ENCODE results near the gene ZNF229. TPM values are rescaled to one million over a fixed set of nuclear protein-coding genes. Genes with fewer than 3 reads are reported as not detected.
"Not testable (repeated sequence)": the region's sequence is repeated elsewhere in the genome, so short reads cannot be mapped to it uniquely, and the experiment has no call there.

Gene ZNF229
- total and polyA plus RNA-seq, 2 experiments from 2014 or later: 2.5 to 6.6 TPM

DNA sequence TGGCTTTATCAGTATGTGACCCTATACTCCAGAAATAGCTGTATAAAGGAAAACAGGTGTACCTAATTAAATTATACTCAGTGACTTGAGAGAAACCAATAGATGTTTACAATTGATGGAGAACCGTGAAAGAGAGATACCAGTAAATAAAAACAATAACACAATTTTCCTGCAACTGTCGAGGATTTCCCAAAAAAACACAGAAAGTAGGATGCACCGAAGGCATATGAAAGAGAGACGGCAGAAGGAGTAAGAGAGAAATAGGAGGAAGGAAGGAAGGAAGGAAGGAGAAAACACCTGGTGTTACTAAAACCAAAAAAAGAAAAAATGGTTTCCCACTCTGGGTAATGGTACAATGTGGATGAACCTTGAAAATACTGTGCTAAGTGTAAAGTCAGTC lies 6.8 kb upstream of the ZNF229 start:
- TF ChIP-seq, protein P1, sequence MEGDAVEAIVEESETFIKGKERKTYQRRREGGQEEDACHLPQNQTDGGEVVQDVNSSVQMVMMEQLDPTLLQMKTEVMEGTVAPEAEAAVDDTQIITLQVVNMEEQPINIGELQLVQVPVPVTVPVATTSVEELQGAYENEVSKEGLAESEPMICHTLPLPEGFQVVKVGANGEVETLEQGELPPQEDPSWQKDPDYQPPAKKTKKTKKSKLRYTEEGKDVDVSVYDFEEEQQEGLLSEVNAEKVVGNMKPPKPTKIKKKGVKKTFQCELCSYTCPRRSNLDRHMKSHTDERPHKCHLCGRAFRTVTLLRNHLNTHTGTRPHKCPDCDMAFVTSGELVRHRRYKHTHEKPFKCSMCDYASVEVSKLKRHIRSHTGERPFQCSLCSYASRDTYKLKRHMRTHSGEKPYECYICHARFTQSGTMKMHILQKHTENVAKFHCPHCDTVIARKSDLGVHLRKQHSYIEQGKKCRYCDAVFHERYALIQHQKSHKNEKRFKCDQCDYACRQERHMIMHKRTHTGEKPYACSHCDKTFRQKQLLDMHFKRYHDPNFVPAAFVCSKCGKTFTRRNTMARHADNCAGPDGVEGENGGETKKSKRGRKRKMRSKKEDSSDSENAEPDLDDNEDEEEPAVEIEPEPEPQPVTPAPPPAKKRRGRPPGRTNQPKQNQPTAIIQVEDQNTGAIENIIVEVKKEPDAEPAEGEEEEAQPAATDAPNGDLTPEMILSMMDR (IDR thresholded peaks at IDR 0.05; ENCODE audit: low read depth, low read length): no peak
- H3K9me3 ChIP-seq (ENCODE audit: low read depth): no peaks in the 10 kb centered on the region
- no peak for DNase-seq (ENCODE audit: low read depth in 1 of 2, low spot score in 1 of 2)
- no peaks in the 10 kb centered on the region for H3K36me3 ChIP-seq
- H3K4me1 ChIP-seq (ENCODE audit: low read depth): no peaks in the 10 kb centered on the region
- H3K4me3 ChIP-seq: no peak overlapping the region
- H3K27ac ChIP-seq: no peak overlapping the region
- no peaks in the 10 kb centered on the region for H3K27me3 ChIP-seq

DNA sequence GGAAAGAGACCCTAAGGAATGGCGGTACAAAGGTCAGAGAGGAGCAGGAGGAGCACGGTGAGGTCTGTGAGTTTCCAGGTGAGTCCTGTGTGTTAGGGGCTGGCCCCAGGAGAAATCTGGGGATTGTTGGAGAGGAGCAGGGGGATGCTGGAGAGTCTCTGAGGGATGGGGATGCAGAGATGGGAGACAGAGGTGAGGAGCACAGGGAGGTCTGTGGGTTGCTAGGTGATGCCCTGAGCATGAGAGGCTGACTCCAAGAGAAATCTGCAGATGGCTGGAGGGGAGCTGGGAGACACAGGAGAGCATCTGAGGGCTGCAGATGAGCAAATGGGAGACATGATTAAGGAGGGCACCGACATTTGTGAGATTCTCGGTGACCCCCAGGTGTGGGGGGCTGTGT lies 4.1 kb upstream of the ZNF229 start:
- TF ChIP-seq, protein P1 (IDR thresholded peaks at IDR 0.05; ENCODE audit: low read depth, low read length): no peak
- H3K9me3 ChIP-seq (ENCODE audit: low read depth): no peaks in the 10 kb centered on the region
- DNase-seq (ENCODE audit: low read depth in 1 of 2, low spot score in 1 of 2): no peak

DNA sequence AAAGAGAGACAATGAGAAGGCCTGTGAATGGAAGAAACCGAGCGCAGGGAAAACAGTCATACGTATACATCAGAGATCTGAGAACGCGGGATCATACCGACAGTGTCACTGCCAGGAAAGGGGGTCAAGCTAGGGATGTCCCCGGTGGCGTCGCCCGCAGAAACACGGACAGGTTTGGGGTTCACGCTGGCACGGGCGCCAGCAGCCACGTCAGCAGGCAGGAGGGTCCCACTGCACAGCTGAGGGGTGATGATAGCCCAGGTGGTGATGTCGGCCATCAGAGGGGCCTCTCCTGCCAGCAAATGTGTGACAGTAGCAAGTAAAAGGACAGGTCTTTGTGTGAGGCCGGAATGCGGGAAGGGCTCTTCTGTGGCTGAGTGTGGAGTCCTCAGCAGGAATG lies 3.4 kb upstream of the ZNF229 start:
- Histone ChIP-seq H3K36me3 (no peaks in the 10 kb centered on the region), H3K27me3 (no peaks in the 10 kb centered on the region), H3K9me3 (ENCODE audit: low read depth) (no peaks in the 10 kb centered on the region), H3K4me3 (no peak overlapping the region), H3K27ac (no peak overlapping the region), H3K4me1 (ENCODE audit: low read depth) (peaks cover 4% of the 10 kb centered on the region)
- TF ChIP-seq, protein P1 (IDR thresholded peaks at IDR 0.05; ENCODE audit: low read depth, low read length): no peak
- DNase-seq (ENCODE audit: low read depth in 1 of 2, low spot score in 1 of 2): no peak

More for the DNA sequence above, 4.1 kb upstream of the ZNF229 start:
- no peaks in the 10 kb centered on the region for H3K36me3 ChIP-seq
- H3K27me3 ChIP-seq: no peaks in the 10 kb centered on the region
- no peak overlapping the region for H3K4me3 ChIP-seq
- H3K27ac ChIP-seq: no peak overlapping the region
- peaks cover 4% of the 10 kb centered on the region for H3K4me1 ChIP-seq (ENCODE audit: low read depth)

DNA sequence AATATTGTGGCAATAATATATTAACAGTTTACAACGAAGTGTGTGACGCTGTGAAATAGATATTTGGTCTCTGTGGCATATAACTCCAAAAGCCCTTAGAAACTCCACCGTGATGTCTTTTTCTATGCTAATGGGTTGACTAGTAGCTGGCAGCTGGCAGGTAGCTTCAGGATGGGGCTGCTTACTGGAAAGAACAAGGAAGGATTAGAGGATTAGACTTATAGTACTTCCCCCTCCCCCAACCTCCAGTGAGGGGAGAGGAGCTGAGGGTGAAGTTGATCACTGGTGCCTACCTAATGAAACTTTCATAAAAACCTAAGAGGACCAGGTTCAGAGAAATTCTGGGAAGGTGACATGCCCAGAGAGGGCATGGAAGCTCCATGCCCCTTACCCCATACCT lies 9.8 kb downstream of the ZNF229 start:
- H3K27ac ChIP-seq: no peak overlapping the region
- no peaks in the 10 kb centered on the region for H3K4me1 ChIP-seq (ENCODE audit: low read depth)
- no peaks in the 10 kb centered on the region for H3K27me3 ChIP-seq
- H3K4me3 ChIP-seq: no peak overlapping the region
- peaks cover under 1% of the 10 kb centered on the region for H3K36me3 ChIP-seq
- no peak for DNase-seq (ENCODE audit: low read depth in 1 of 2, low spot score in 1 of 2)
- no peaks in the 10 kb centered on the region for H3K9me3 ChIP-seq (ENCODE audit: low read depth)
- TF ChIP-seq, protein P1 (IDR thresholded peaks at IDR 0.05; ENCODE audit: low read depth, low read length): no peak

GRCh38 chr19:44435441-44435840 lies 12.8 kb downstream of the ZNF229 start:
- Histone ChIP-seq H3K27me3 (no peaks in the 10 kb centered on the region), H3K36me3 (peaks cover 5% of the 10 kb centered on the region), H3K4me3 (no peak overlapping the region), H3K4me1 (ENCODE audit: low read depth) (no peaks in the 10 kb centered on the region), H3K9me3 (ENCODE audit: low read depth) (no peaks in the 10 kb centered on the region), H3K27ac (no peak overlapping the region)
- TF ChIP-seq, protein P1 (IDR thresholded peaks at IDR 0.05; ENCODE audit: low read depth, low read length): no peak
- no peak for DNase-seq (ENCODE audit: low read depth in 1 of 2, low spot score in 1 of 2)

GRCh38 chr19:44430956-44431355 lies 17.3 kb downstream of the ZNF229 start:
- TF ChIP-seq, protein P1 (IDR thresholded peaks at IDR 0.05; ENCODE audit: low read depth, low read length): no peak
- H3K36me3 ChIP-seq: peaks cover 7% of the 10 kb centered on the region
- DNase-seq (ENCODE audit: low read depth in 1 of 2, low spot score in 1 of 2): no peak
- no peaks in the 10 kb centered on the region for H3K27me3 ChIP-seq
- no peaks in the 10 kb centered on the region for H3K4me1 ChIP-seq (ENCODE audit: low read depth)
- no peak overlapping the region for H3K27ac ChIP-seq
- no peak overlapping the region for H3K4me3 ChIP-seq
- H3K9me3 ChIP-seq (ENCODE audit: low read depth): no peaks in the 10 kb centered on the region

DNA sequence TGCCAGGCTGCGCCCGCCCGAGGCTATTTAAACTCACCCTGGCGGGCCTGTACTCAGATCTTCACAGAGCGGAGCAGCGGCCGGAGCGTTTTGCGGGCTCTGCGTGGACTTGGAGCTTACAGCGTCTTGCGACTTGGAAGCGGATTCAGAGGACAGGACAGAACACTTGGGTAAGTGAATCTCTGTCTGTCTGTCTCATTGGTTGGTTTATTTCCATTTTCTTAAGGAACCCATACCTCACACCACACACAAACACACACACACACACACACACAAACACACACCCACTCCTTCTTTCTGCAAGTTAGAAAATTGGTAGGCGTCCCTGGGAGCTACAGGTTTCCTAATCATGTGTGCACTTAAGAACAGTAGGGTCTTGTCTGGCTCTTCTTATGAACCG lies 32.7 kb downstream of the ZNF229 start:
- H3K36me3 ChIP-seq; H3K27me3 ChIP-seq; H3K27ac ChIP-seq; H3K4me1 ChIP-seq (ENCODE audit: low read depth); H3K9me3 ChIP-seq (ENCODE audit: low read depth); DNase-seq (ENCODE audit: low read depth in 1 of 2, low spot score in 1 of 2); H3K4me3 ChIP-seq: not testable (repeated sequence)
